HG03457 (cell line): ENCODE results near the gene SLAMF9.

ENCODE experiments used
- ATAC-seq: cut with Tn5 transposase; IDR thresholded peaks from one replicate; pipeline ENCODE4 v1.9.1; 2021; ENCODE audit warnings: moderate number of reproducible peaks; ENCODE audit not compliant: unreplicated experiment

Gene SLAMF9

DNA sequence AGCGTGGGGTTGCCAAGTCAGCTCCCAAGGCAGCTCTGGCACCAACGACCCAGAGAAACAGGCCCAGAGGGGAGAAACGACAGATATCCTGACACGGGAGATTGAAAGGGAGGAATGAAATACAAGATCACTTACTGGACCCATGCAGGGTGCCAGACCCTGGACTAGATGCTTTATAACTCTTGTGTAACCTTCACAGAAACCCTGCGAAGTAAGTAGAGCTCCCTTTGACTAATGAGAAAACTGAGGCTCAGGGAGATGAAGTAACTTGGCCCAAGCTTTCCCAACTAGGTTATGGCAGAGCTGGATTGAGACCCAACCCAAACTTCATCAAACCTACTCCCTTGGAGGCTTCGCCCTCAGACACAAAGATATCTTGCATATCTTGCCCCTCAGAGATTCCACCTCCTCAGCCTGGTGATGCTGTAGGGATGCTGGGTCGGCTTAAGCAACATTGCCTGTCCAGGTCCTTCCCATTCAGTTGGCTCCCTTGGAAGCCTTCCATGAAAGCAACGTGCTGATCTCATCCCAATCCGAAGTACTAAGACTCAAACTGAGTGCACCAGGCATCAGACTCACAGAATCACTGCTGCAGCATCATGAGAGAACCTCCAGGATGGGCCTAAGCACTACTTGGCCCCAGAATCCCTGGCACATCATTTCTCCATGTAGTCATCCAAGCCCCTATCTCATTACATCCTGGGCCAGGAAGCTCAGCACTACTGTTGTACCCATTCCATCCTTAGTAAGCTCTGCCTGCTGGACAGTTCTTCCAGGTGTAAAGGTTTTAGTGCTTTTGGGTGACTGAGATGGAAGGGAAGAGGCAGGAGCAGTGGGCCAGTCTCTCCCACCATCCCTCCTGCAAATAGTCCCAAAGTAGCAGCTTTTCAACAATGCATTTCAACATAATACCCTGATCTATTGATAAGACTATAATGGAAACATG, 7.5 kb downstream of the SLAMF9 start:
- no peak for ATAC-seq

DNA sequence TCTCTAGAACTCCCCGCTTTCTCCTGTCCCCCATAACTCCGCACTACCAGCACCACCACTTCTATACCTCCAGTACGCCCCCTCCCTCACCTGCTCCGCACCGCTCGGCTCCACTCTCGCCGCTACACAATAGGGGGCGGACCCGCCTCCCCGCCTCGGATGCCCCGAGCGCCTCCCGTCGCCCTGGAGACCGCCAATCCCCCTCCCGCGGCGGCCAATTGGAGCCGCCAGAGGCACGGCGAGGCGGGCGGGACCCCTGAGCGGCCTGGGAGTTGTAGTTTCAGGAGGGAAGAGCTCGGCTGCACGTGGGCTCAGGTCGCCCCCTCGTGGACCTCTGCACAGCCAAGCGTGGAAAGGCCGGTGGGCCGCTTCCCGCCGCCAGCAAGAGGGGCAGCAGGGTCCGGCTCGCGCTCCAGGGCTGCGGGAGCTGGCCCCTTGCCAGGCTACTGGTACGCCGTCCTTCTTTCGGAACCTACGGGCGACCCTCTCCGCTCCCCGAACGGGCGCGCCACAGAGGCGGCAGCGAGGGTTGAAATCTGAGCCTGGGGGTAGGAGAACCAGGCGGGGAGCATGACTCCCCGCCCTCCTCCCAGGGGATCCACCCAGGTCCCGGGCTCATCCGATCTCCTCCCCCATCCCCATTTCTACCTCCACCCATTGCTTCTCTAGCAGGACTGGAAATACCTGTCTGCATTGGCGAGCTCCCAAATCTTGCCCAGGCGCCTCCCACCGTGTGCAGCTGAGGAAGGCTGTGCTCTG, 8.4 kb downstream of the SLAMF9 start, which contains the start of gene IGSF9:
IGSF9 (minus strand) TSS at position 131 of the 759 bp plus-strand sequence. CDS start 2,159 bp downstream, outside the sequence.
- ATAC-seq = no peak

GRCh38 chr1:159944623-159945455, 9.2 kb downstream of the SLAMF9 start:
- ATAC-seq = no peak

- ATAC-seq = no peak
Measured at GRCh38 chr1:159943908-159944622, 10.0 kb downstream of the SLAMF9 start.

DNA sequence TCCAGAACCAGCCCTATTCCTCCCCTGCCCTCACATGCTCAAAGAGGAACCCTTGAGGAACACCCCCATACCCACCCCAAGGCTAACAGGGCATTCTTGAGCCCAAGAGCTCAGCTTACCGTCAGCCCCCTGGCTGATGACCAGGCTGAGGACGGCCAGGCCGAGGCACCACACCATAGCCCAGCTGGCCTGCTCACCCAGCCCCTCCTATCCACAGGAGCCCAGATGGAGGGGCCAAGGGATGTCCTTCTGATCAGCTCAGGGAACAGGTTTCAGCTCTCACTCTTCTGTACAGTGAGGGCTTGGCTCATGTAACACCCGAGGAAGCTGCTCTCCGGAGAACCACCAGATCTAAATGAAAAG, 10.8 kb downstream of the SLAMF9 start:
- ATAC-seq = no peak

GRCh38 chr1:159942632-159943277, 11.3 kb downstream of the SLAMF9 start:
- no peak for ATAC-seq

DNA sequence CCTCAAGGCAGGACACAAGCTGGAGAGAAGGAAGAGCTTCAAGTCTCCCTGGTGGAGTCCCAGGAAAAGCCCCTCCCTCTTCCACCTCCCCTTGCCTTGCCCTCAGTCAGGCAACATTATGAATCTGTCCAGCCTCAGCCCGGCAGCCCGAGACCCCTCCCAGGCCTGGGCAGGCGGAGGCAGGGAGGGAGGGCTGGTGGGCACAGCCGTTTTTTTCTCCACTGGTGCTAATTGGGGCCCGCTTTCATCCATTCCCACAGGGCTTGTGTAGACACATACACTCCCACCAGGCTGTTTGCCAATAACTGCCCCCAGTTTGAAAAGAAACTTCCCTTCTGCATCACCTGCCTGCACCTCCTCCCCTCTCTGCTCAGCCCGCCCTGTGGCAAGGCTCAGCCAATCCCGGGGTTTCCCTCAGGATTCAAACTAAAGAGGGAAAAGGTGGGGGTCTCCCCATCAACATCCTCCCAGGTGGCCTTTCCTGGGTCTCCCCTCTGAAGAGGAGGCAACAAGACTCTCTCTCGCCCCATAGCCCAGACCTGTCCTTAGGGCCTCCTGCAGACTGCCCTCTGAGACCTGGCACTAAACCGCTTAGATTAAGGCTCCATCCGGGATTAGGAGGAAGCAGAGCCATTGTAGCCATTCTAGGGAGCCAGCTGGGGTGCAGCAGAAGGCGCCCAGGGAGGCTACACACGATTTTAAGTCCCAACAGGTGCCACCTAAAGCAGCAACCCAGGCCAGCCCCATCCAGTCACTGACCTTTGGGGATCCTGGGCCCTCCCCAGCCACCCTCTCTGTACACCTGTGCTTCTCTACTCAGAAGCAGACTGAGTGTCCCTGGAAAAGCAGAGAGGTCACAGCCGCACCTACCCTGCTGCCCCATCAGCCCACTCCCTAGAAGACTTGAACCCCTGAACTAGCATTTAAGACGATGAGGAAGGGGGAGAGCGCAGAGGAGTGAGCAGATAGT, 12.2 kb downstream of the SLAMF9 start:
- no peak for ATAC-seq

- no peak for ATAC-seq
Measured at GRCh38 chr1:159941141-159941540, 12.9 kb downstream of the SLAMF9 start.

DNA sequence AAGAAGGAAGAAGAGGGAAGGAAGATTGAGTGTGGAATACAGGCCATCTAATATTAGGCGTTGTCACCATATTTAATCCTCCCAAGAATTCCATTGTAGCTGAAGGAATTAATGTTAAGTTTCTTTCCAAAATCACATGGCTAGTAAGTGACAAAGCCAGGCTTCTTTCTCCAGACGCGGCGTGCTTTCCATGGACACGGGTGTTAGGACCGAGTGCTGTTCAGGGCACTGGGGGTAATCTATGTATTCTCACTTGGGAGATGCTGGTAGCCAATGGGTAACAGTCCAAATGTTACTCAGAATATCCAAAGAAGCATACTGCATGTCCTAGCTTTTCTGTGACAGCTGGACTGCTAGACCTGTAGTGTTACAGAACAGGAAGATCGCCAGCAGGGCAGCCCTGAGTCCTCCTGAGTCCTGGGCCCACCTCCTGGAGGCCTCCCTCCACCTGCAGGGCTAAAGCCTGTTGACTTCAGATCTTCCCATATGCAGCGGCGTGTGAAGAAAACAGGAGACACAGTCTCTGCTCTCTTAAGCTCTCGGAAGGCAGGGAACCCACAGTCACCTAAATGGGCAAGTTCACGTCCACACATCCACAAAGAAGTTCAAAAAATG, 13.9 kb downstream of the SLAMF9 start:
- ATAC-seq = no peak

DNA sequence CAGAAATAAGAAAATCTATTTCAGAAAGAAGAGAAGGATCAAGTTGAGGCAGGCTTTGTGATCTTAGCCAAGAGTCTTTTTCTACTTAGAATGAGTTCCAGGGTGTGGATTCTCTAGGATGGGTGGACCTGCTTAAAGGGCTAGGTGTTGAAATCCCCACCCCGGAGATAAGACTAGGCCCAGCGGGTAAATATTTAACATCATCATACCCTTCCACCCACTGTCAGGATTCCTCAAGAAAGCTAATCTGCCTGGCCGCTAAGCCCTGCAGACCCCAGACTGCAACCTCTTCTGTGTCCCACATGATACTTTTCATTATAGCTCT, 14.4 kb downstream of the SLAMF9 start:
- no peak for ATAC-seq

GRCh38 chr1:159938905-159939677, 14.9 kb downstream of the SLAMF9 start:
- no peak for ATAC-seq

DNA sequence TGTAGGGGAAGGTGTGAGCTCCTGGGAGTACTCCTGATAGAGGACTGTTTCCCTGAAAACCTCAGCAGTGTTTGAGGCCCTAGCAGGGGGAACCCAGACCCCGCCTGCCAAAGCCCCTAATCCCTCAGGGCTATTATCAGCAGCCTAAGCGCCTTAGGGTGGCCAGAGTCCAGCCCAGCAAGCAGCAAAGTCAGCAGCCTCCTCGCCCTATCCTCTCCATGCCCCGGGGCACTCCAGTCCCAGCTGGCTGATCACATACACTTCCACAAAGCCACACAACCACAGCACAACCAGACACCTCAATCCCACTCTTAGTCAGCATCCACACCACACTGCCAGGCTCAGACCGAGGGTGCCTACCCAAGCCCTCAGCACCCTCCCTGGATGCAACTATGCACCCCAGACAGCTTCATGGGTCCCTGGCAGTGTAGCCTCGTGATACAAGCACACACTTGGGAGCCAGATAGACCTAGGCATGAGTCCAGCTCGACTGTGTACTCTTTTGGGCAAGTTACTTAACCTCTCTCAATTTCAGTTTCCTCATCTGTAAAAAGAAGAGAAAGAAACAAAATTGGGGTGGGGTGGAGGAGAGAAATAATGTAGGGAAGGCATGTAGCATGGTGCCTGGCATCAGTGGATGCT, 15.7 kb downstream of the SLAMF9 start:
- no peak for ATAC-seq

DNA sequence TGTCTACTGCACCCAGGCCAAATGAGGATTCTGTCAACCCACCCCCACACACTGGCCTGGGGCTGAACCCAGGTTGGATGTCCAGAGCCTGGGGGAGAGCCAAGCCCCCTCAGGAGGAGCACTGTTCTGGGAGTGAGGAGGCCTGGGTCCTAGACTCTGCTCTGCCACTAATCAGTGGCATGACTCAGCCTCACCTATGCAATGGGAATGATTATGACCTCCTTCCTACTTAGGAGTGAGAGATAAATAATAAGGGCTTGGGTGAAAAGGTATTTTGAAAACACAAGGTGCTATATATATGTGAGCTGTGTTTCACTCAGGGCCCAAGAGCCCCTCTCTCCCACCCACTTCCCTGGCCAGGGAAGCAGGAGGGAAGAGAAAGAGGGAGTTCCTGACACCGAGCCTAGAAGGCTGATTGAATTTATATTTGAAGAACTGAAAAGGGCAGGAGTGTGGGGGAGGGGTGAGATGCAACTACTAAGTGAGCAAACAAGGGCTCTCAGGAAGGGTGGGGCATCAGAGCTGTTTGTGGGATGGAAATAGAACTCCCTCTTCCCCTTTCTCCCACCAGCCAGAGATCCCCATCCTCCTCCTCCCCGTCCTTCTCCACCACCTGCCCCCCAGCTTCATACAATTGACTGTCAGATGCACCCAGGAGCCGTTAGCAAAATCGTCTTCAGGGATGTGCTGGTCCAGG, 16.8 kb downstream of the SLAMF9 start:
- no peak for ATAC-seq

DNA sequence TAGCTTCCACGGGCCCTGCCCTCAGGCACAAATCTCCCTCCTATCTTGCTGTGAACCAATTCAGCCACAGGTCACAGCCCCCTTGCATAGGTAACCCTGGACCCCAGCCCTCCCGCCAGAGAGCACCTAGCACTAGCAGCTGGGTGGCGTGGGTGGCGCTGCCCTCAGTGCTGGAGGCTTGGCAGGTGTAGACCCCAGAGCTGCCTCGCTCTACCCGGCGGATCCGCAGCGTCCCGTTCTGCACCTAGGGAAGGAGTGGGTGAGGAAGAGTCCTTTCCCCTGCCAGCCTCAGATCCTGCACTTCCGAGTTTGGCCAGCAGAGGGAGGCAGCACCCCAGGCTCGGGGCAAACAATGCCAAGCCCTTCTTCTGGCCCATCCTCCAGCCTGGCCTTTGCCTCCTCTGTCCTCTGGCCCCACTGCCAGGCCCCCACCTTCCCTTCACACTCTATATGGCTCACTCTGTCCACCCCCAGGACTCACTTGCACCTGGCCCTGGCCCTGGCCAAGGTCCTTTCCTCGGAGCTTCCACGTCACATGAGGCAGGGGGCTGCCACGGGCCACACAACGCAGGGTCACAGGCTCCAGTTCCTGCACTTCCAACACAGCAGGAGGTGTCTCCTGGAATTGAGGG, 17.6 kb downstream of the SLAMF9 start:
- no peak for ATAC-seq

- ATAC-seq = no peak
Measured at GRCh38 chr1:159935719-159936272, 18.2 kb downstream of the SLAMF9 start.

DNA sequence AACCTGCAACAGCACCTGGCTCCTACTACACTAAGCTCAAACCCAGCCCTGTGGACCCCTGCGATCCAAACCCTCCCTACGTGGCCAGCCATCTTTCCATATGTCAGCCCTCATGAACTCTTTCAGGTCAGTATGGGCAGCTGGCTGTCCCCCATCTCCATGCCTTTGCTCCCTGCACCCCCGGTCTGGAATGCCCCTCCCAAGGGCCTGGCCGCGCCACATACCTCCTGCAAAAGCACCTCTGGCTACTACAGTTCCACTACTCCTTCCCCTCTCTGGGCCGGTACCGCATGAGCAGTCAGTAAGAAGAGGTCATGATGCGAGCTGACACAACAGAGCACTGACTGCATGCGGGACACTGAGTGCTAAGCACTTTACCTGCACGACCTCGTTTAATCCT, 18.7 kb downstream of the SLAMF9 start:
- no peak for ATAC-seq
